Measurements from ENCODE around the gene CDK11A.
"Not testable (repeated sequence)": the region's sequence is repeated elsewhere in the genome, so short reads cannot be mapped to it uniquely, and the experiment has no call there.

The CDK11A gene

DNA sequence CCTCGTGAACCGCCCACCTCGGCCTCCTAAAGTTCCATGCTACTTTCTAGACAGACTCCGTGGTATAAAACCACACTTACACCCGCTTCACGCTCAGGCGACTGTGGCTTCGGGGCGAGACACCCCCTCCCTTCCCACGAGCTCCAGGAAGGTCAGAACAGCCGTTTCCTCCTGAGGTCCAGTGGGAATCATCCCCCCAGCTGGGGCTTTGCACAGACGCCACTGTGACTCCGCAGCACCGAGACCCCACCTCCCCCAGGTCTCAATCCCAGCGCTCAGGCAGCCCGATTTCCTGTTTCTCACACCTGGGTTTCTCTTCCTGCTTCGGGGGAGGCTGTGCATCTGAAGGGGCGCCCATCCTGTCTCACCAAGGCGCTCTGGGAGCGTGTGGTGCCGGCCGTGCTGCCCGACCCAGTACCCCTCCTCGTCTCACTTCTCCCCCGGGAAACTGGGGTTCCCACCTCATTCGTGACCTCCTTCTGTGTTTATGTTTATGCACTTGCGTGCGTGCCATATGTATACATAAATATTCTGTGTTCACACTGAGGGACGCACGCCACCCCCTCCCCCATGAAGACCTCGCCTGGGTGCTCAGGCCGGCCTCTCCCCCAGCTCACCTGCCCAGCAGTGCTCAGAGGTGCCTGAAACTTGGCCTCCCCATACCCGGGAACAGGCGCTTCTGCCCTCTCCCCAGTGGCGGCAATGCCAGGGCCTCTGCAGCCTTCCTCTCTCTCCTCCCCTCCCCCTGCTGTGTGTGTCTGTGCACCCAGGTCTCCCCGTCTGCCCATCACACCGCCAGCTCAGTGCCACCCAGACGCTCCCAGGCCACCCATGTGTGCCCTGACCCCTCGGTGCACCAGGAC, 46.2 kb downstream of the CDK11A start:
- H3K27ac ChIP-seq = peak overlapping the region in 10 of 11 experiments; percentile 22 to 82 (median 70); a peak in 20 of 22 replicates
- peaks cover 52 to 63% (median 56%) of the 10 kb centered on the region in 11 experiments for H4K20me1 ChIP-seq
- H3K27me3 ChIP-seq = no peaks in the 10 kb centered on the region
- H3K9me3 ChIP-seq (replicated peaks in 1 of 11) = no peaks in the 10 kb centered on the region
- peaks cover 8 to 15% (median 13%) of the 10 kb centered on the region in 11 experiments; a peak in 21 of 22 replicates for H3K36me3 ChIP-seq
- TF ChIP-seq Cebpa-rat (IDR thresholded peaks at IDR 0.05) = no peak
- peak overlapping the region; percentile 38 to 73 (median 60); a peak in 19 of 22 replicates for H3K9ac ChIP-seq
- peak overlapping the region; percentile 80 to 98 (median 90) for H3K4me2 ChIP-seq
- H3K4me3 ChIP-seq = peak overlapping the region in 9 of 10 experiments; percentile 7 to 59 (median 40); a peak in 13 of 20 replicates
- H3K4me1 ChIP-seq = peaks cover 33 to 70% (median 59%) of the 10 kb centered on the region in 10 experiments

DNA sequence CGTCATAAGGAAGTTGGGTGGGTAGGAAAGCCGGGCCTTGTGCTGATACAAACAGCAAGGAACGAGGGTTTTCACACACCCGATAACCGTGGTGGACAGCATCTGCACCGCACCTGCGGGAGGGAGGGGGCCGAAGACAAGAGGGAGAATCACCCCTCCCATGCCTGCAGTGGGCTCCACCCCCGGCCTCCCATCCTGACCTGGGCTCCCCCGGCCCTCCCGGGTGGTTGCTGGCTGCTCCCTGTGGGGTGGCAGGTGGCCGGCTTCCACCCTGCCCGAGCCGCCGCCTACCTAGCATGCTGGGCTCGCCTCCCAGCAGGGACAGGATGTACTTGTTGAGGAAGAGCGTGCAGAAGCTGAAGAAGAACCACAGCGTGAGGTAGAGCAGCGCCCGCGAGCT, 48.1 kb downstream of the CDK11A start:
- H3K4me2 ChIP-seq, H3K9ac ChIP-seq: not testable (repeated sequence)
- H3K36me3 ChIP-seq = peaks cover 16 to 25% (median 21%) of the 10 kb centered on the region in 11 experiments

DNA sequence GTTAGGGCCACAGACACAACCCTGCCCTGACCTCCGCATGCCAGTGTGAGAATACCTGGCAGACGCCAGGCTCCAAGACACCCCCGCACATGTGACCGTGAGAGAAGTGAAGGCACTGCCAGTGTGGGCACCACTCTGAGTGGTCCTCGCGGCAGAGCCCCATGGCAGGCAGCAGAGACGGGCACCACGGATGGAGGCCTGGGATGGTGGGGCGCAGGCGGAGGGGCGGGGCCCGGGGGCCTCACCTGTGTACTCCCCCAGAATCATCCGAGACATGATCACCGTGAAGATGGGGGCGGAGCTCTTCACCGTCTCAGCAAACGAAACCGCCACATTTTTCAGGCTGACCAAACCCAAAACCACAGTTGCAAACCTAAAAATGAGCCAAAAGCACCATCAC, 48.9 kb downstream of the CDK11A start:
- not testable (repeated sequence) for H3K9ac ChIP-seq; H3K4me3 ChIP-seq; H3K9me3 ChIP-seq (replicated peaks in 1 of 11); H3K27ac ChIP-seq; H3K27me3 ChIP-seq
- Histone ChIP-seq H4K20me1 (peaks cover 25 to 46% (median 29%) of the 10 kb centered on the region in 11 experiments), H3K4me2 (0 out of 22 replicates have a peak overlapping the region, but pooled peaks of 1 of the 11 experiments have one; percentile 20), H3K4me1 (peaks cover 21 to 48% (median 42%) of the 10 kb centered on the region in 10 experiments), H3K36me3 (peaks cover 23 to 34% (median 27%) of the 10 kb centered on the region in 11 experiments)

More for the DNA sequence above, 48.1 kb downstream of the CDK11A start:
- not testable (repeated sequence) for H3K27me3 ChIP-seq; H3K9me3 ChIP-seq (replicated peaks in 1 of 11); H3K27ac ChIP-seq; H3K4me3 ChIP-seq
- Histone ChIP-seq H3K4me1 (peaks cover 30 to 56% (median 48%) of the 10 kb centered on the region in 10 experiments), H4K20me1 (peaks cover 33 to 54% (median 38%) of the 10 kb centered on the region in 11 experiments)

DNA sequence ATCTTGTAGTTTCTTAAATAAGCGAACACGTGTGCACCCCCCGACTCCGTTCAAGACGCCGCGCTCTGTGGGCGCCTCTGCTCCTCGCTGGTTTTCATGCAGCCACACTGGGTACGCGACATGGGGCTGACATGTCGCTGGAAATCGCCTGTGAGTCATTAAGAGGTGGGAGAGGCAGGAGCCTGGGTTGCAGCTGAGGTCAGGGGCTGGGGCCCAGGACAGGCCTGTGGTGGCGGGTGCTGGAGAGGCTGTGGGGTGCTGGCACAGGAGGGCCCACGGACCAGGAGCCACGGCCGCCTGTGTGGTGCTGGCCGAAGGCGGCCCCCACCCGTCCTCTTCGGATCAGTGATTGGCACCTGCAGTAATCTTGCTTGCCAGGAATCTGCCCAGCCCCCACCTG, 49.4 kb downstream of the CDK11A start:
- H4K20me1 ChIP-seq = peaks cover 21 to 42% (median 26%) of the 10 kb centered on the region in 11 experiments
- not testable (repeated sequence) for H3K9ac ChIP-seq; H3K27me3 ChIP-seq; H3K27ac ChIP-seq; H3K9me3 ChIP-seq (replicated peaks in 1 of 11); H3K4me3 ChIP-seq
- H3K4me2 ChIP-seq = peak overlapping the region in 4 of 11 experiments; percentile 20 to 36 (median 29); a peak in 2 of 22 replicates
- peaks cover 20 to 52% (median 40%) of the 10 kb centered on the region in 10 experiments for H3K4me1 ChIP-seq
- H3K36me3 ChIP-seq = peaks cover 26 to 38% (median 31%) of the 10 kb centered on the region in 11 experiments

DNA sequence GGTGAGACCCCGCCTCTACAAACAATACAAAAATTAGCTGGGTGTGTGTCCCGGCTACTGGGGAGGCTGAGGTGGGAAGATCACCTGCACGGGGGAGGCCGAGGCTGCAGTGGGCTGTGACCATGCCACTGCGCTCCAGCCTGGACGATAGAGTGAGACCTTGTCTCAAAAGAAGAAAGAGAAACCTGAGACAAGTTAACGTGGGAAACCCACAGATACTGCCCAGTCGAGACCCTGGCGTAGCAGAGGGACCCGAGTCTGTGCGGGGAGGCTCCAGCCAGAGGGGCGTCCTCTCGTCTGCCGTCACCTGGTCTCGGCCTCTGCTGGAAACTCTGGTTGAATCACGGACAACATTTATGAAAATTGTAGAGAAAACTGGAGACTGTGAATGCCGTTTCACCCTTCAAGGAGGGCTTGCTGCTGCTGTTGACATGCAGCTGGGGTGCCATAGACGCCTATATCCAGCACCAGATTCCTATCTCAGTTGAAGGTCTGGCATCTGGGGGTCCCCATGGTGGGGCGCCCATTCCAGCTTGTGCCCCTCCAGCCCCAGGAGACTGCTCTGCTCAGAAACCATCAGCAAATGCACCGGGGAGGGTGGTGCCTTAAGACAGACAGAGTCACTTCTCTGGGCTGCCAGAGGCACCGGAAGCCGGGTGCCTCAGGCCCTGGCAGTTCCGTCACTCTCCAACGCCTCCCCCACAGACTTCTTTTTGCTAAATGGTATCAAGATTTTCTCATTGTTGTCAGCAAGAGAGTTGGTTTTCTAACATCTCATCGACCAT, 51.8 kb downstream of the CDK11A start:
- H3K9me3 ChIP-seq (replicated peaks in 1 of 11) = no peaks in the 10 kb centered on the region
- no peak overlapping the region for H3K4me3 ChIP-seq
- H3K4me1 ChIP-seq = peaks cover 0 to 38% (median 19%) of the 10 kb centered on the region in 10 experiments; a peak in 18 of 20 replicates
- no peaks in the 10 kb centered on the region for H3K27me3 ChIP-seq
- no peak for TF ChIP-seq Cebpa-rat (IDR thresholded peaks at IDR 0.05)
- H3K36me3 ChIP-seq = peaks cover 37 to 60% (median 51%) of the 10 kb centered on the region in 11 experiments
- H3K4me2 ChIP-seq = no peak overlapping the region
- H3K9ac ChIP-seq = no peak overlapping the region
- H4K20me1 ChIP-seq = peaks cover 0 to 17% (median 3%) of the 10 kb centered on the region in 11 experiments; a peak in 11 of 22 replicates
- H3K27ac ChIP-seq = no peak overlapping the region

DNA sequence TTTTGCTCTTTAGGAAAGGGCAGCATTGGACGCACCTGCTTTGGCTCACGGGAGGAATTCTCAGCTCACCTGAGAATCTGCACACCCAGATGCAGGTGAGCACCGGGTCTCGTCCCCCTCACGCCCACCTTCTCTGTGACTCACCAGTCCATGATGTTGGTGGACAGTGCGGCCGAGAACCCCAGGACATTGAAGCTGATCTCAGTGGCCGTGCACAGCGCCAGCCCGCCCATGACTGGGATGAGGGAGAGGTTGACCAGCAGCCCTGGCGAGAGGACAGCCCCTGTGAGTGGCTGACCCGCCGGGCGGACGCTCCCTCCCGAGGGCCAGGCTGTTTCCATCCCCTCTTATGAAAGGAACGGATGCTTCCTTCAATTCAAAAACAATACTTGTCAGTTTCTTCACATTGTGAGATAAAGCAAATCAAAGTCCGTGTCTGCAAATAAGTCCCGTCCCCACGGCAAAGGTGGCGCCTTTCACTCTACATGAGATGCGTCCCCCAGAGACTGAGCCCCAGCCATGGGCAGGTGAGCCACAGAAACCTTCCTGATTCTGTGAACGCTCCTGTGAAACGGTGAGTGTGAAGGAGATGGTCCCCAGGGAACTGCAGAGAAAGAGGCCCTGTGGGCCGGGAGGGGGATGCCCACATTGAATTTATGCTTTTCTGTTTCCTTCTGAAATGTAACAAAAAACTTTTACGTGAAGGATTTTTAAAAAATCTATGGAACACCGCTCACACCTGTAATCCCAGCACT, 52.6 kb downstream of the CDK11A start:
- Histone ChIP-seq H3K4me3 (no peak overlapping the region), H3K36me3 (peaks cover 41 to 66% (median 53%) of the 10 kb centered on the region in 11 experiments), H3K9ac (no peak overlapping the region; a peak in 1 of 22 replicates), H3K27me3 (no peaks in the 10 kb centered on the region), H4K20me1 (peaks cover 0 to 15% (median 0%) of the 10 kb centered on the region in 11 experiments; a peak in 6 of 22 replicates), H3K4me2 (no peak overlapping the region), H3K9me3 (replicated peaks in 1 of 11) (no peaks in the 10 kb centered on the region), H3K27ac (no peak overlapping the region), H3K4me1 (peaks cover 0 to 37% (median 15%) of the 10 kb centered on the region in 10 experiments; a peak in 15 of 20 replicates)
- TF ChIP-seq Cebpa-rat (IDR thresholded peaks at IDR 0.05) = no peak

DNA sequence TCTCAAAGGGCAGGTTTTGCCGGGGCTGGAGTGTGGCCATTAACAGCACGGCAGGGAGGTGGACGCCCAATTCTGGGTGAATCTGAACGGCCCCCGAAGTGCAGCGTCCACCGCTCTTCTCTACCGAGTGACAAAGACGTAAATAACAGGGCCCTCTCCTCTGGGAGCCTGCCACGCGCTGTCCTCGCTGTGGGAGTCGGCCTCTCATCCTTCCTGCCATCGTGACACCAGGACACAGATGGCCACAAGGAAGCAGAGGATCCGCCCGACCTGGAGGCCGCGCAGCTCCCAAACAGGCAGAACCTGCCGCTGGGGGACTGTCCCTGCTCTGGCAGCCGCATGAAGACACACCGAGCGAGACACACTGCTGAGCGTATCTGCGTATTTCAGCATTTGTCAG, 53.3 kb downstream of the CDK11A start:
- no peak overlapping the region for H3K4me3 ChIP-seq
- no peaks in the 10 kb centered on the region for H3K9me3 ChIP-seq (replicated peaks in 1 of 11)
- H3K27me3 ChIP-seq = no peaks in the 10 kb centered on the region
- H4K20me1 ChIP-seq = peaks cover 0 to 15% (median 0%) of the 10 kb centered on the region in 11 experiments; a peak in 6 of 22 replicates
- no peak for TF ChIP-seq Cebpa-rat (IDR thresholded peaks at IDR 0.05)
- peaks cover 48 to 73% (median 60%) of the 10 kb centered on the region in 11 experiments for H3K36me3 ChIP-seq
- H3K4me1 ChIP-seq = peaks cover 0 to 37% (median 15%) of the 10 kb centered on the region in 10 experiments; a peak in 15 of 20 replicates
- H3K9ac ChIP-seq = peak overlapping the region in 1 of 11 experiments; percentile 16; a peak in 2 of 22 replicates
- no peak overlapping the region for H3K4me2 ChIP-seq
- H3K27ac ChIP-seq = peak overlapping the region in 1 of 11 experiments; percentile 53; a peak in 1 of 22 replicates
